Kidney (tissue), 14 donors: ENCODE results near the gene HOXB3. TPM values are rescaled to one million over a fixed set of nuclear protein-coding genes. Genes with fewer than 3 reads are reported as not detected.

Experiments
- DNase-seq, 5 donors: peaks; one replicate each; pipeline ENCODE4 v3.0.0-alpha.2; 2013 to 2020
- FAIRE-seq: peaks from 2 replicates; lab custom pipeline; 2012; peaks lifted over from hg19 to GRCh38; lab: Jason Lieb, UNC
- H3K27ac ChIP-seq, 2 donors: one replicate each; pipeline ENCODE4 v1.7.0; 2013; ENCODE audit warnings: low read depth in 2 of 2, low read length in 2 of 2, inconsistent platforms in 1 of 2
- H3K27me3 ChIP-seq: one replicate; pipeline ENCODE4 v1.7.1; 2013; ENCODE audit warnings: low read length, inconsistent platforms; ENCODE audit not compliant: control insufficient read depth, insufficient read depth
- H3K36me3 ChIP-seq, 3 donors: one replicate each; pipeline versions ENCODE4 v1.7.0 to v1.7.1; 2013; ENCODE audit warnings: low read length in 3 of 3, control low read depth in 1 of 3, inconsistent platforms in 1 of 3; ENCODE audit not compliant: insufficient read depth in 3 of 3, control insufficient read depth in 2 of 3
- H3K4me1 ChIP-seq, 3 donors: one replicate each; pipeline versions ENCODE4 v1.7.0 to v1.7.1; 2013; ENCODE audit warnings: low read length in 3 of 3, inconsistent platforms in 1 of 3, low read depth in 1 of 3; ENCODE audit not compliant: control insufficient read depth in 2 of 3, insufficient read depth in 2 of 3
- H3K4me3 ChIP-seq, 3 donors: one replicate each; pipeline versions ENCODE4 v1.7.0 to v1.8.1; 2013; ENCODE audit warnings: low read length in 3 of 3, control low read depth in 1 of 3, inconsistent platforms in 1 of 3
- H3K9ac ChIP-seq, 3 donors: one replicate each; pipeline versions ENCODE4 v1.7.0 to v1.7.1; 2013; ENCODE audit warnings: low read length in 3 of 3, control low read depth in 1 of 3, inconsistent platforms in 1 of 3
- H3K9me3 ChIP-seq, 3 donors: one replicate each; pipeline versions ENCODE4 v1.7.0 to v1.7.1; 2013; ENCODE audit warnings: low read length in 3 of 3, control low read depth in 1 of 3, inconsistent platforms in 1 of 3; ENCODE audit not compliant: control insufficient read depth in 2 of 3, insufficient read depth in 1 of 3
- intact Hi-C: fragments of 100-400 bp; cut with DNase I; formaldehyde crosslinking; loops from one replicate; pipeline ENCODE4 v1.11.1; 2022
- polyA plus RNA-seq: library from polyadenylated mRNA; stranded (reverse); fragments of 350-450 nt; fragmentation: Illumina TruSeq; extraction: RNeasy Lipid Tissue Mini Kit (QIAGEN cat#74804); gene quantifications from one replicate; pipeline ENCODE4 v1.2.3, GENCODE V29; 2014; ENCODE audit warnings: low read depth, low replicate concordance; ENCODE audit not compliant: insufficient read depth
- total RNA-seq: library from RNA; stranded (reverse); fragmentation: NEBNext Ultra II Directional; extraction: Animal tissue kit (Norgen Biotek cat#: 25700); gene quantifications from one replicate; pipeline ENCODE4 v1.2.1, GENCODE V29; 2021
- TF ChIP-seq, protein P1 (sequence below): IDR thresholded peaks from 3 replicates; pipeline ENCODE4 v1.5.1; 2012; ENCODE audit warnings: mild to moderate bottlenecking, moderate library complexity, borderline replicate concordance; ENCODE audit not compliant: insufficient read depth; ENCODE audit errors: extremely low read depth
- donor health status: control.
- donor health status: control.
- donor health status: control.
- donor health status: control.
- donor health status: control.
- donor health status: DM: yes; HTN: yes; CAD: no.
- donor health status: Normal renal cell carcinoma (clear cell type).

Gene HOXB3
- total and polyA plus RNA-seq, 2 donors from 2014 or later = 12.1 to 99.0 TPM

DNA sequence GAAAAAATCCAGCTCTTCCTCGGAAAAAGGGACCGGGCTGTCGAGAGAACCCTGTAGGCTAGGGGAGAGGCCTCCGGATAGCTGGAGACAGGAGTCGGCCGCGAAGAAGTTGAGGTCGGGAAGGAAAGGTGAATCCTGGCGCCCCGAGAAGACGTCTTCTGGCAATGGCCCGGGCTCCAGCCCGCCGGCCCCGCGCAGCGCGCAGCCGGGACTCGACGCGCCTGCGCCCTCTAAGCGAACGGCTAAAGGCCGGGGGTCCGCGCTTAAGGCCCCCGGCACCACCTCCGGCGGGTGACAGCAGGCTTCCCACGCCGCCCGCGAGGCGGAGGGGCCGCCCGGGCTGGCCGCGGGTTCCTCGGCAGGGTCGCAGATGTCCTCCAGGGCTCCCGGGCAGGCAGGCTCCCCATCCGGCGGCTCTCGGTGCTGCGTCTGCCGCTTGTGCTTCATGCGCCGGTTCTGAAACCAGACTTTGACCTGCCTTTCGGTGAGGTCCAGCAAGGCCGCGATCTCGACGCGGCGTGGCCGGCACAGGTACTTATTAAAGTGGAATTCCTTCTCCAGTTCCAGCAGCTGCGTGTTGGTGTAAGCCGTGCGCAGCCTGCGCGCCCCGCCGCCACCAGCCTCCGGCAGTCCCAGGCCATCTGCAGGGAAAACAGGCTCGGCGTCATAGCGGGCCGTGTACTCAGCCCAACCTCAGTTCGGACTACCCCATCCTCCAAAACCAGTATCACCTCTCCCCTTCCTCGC, 46.8 kb downstream of the HOXB3 start:
- DNase-seq = peak in 4 of 5 donors; percentile 51 to 74 (median 65)
- Histone ChIP-seq H3K27ac (peak overlapping the region; percentile 95 to 96), H3K4me1 (peaks cover 7 to 29% (median 25%) of the 10 kb centered on the region in 3 donors), H3K36me3 (no peaks in the 10 kb centered on the region), H3K9me3 (no peaks in the 10 kb centered on the region), H3K4me3 (peak overlapping the region; percentile 85 to 89 (median 86)), H3K9ac (peak overlapping the region; percentile 90 to 99 (median 92)), H3K27me3 (no peaks in the 10 kb centered on the region)
- TF ChIP-seq, protein P1, sequence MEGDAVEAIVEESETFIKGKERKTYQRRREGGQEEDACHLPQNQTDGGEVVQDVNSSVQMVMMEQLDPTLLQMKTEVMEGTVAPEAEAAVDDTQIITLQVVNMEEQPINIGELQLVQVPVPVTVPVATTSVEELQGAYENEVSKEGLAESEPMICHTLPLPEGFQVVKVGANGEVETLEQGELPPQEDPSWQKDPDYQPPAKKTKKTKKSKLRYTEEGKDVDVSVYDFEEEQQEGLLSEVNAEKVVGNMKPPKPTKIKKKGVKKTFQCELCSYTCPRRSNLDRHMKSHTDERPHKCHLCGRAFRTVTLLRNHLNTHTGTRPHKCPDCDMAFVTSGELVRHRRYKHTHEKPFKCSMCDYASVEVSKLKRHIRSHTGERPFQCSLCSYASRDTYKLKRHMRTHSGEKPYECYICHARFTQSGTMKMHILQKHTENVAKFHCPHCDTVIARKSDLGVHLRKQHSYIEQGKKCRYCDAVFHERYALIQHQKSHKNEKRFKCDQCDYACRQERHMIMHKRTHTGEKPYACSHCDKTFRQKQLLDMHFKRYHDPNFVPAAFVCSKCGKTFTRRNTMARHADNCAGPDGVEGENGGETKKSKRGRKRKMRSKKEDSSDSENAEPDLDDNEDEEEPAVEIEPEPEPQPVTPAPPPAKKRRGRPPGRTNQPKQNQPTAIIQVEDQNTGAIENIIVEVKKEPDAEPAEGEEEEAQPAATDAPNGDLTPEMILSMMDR = no peak
- FAIRE-seq = no peak
- intact Hi-C loops = loop anchor here (5.0 kb wide), 1 partner anchor 34 kb away; the partner anchor contains the start of gene HOXB4

DNA sequence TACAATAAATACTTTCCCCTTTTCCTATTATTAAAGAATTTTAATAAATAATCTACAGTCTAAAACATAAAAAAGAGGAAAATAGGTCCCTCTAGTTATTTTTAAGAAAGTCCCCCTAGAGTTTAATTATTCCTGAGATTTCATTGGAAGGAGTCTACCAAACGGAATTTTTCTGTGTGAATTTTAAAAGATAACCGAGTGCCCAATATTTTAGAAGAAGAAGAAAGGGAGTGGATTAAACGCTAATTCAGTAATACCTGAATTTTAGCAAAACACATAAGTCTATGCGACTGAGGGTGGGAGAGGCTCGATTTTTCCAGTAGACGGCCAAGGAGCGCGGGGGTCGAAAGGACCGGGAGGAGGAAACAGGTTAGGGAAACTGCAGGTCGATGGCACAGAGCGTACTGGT, 47.3 kb downstream of the HOXB3 start:
- H3K4me3 ChIP-seq = peak overlapping the region; percentile 68 to 89 (median 85)
- intact Hi-C loops = loop anchor here (5.0 kb wide), 1 partner anchor 35 kb away; the partner anchor contains the start of gene HOXB4
- no peak for DNase-seq
- H3K9me3 ChIP-seq = no peaks in the 10 kb centered on the region
- no peaks in the 10 kb centered on the region for H3K36me3 ChIP-seq
- H3K9ac ChIP-seq = peak overlapping the region; percentile 88 to 99 (median 90)
- FAIRE-seq = no peak
- peaks cover 7 to 25% (median 19%) of the 10 kb centered on the region in 3 donors for H3K4me1 ChIP-seq
- H3K27ac ChIP-seq = peak overlapping the region; percentile 95 to 98
- no peaks in the 10 kb centered on the region for H3K27me3 ChIP-seq
- TF ChIP-seq, protein P1 = no peak

DNA sequence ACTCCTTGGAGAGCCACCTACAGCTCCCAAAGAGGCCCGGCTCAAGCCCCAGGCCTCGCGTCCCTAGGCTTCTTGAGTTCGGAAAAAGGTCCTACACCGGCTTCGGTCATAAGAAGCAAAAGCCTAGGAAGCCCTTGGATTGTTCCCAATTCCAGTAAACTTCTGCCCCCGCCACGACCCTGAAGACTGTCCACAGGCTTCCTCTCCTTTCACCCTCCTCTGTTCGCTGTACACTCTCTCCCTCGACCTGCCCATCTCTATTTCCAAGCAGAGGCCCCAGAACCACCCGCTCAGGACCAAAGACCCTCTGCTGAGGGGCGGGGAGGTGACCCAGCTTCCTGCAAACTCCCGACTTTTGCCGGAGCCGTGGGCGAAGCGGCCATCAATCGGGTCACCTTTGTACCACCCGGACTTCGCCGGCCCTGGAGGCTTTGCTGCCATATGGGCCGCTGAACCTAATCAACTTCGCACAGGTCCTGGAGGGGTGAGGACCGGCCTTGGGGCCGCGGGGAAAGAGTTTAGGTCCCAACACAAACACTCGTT, 47.9 kb downstream of the HOXB3 start:
- no peak for FAIRE-seq
- Histone ChIP-seq H3K27me3 (no peaks in the 10 kb centered on the region), H3K4me3 (peak overlapping the region; percentile 68 to 89 (median 85)), H3K4me1 (peaks cover 7 to 21% (median 17%) of the 10 kb centered on the region in 3 donors), H3K36me3 (no peaks in the 10 kb centered on the region), H3K27ac (peak overlapping the region; percentile 97 to 98), H3K9me3 (no peaks in the 10 kb centered on the region), H3K9ac (peak overlapping the region; percentile 86 to 99 (median 88))
- TF ChIP-seq, protein P1 = no peak
- intact Hi-C loops = loop anchor here (5.0 kb wide), 1 partner anchor 35 kb away; the partner anchor contains the start of gene HOXB4
- peak in 4 of 5 donors; percentile 42 to 78 (median 64) for DNase-seq
